Astrocyte of the spinal cord (primary cell): ENCODE measurements around the gene SMC6.

Source experiments
- DNase-seq: peaks from one replicate; pipeline ENCODE4 v3.0.0; 2011; ENCODE audit warnings: low read depth, low spot score
- H3K4me3 ChIP-seq: 2 replicates; pipeline ENCODE4 v1.5.1; 2011; ENCODE audit warnings: low read depth, mild to moderate bottlenecking, low read length, moderate library complexity
- CTCF ChIP-seq: IDR thresholded peaks from 2 replicates; pipeline ENCODE4 v1.5.1; 2012; ENCODE audit warnings: low read depth, mild to moderate bottlenecking, low read length, inconsistent platforms
- in situ Hi-C: cut with HindIII; loops from 2 replicates; pipeline ENCODE4 v1.10.0; 2017; ENCODE audit warnings: low sequenced_read_pairs

Gene SMC6

GRCh38 chr2:17757321-17757720 lies 3.7 kb upstream of the SMC6 start:
- H3K4me3 ChIP-seq: no peak overlapping the region
- TF ChIP-seq CTCF: no peak
- peak; percentile 41 for DNase-seq
- in situ Hi-C loops: no loop called here

- no peak for TF ChIP-seq CTCF
- H3K4me3 ChIP-seq: no peak overlapping the region
- DNase-seq: no peak
- in situ Hi-C loops: no loop called here
Measured at GRCh38 chr2:17756668-17757067, 3.1 kb upstream of the SMC6 start.

DNA sequence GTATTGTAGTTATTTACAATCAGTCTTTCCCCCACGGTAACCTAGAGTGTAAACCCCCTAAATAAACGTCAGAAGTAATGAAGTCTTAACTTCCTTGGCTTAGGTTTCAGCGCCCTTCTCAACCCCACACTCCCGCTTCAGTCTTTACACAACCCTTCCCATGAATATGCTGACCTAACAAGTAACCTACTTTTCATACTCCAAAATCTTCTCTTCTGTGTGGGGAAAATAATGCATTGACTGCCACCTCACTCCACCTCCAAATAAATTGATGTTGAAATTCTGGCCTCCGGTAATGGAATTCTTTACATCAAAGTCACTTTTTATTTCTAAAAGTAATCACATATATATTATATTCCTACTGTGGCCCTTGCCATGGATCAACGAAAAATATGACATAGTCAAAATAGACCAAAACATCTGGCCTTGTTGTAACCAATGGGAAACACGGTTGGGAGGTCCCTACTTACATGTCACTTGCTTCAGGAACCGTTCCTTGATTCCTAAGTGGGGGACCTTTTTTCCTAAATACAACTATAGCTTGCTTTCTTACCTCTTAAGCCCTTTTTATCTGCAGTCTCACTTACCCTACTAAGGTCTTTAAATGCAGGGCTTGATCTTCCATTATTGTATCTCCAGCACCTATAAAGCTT lies 1.3 kb upstream of the SMC6 start:
- TF ChIP-seq CTCF: no peak
- DNase-seq: no peak
- peak overlapping the region; percentile 91 for H3K4me3 ChIP-seq
- in situ Hi-C loops: no loop called here

DNA sequence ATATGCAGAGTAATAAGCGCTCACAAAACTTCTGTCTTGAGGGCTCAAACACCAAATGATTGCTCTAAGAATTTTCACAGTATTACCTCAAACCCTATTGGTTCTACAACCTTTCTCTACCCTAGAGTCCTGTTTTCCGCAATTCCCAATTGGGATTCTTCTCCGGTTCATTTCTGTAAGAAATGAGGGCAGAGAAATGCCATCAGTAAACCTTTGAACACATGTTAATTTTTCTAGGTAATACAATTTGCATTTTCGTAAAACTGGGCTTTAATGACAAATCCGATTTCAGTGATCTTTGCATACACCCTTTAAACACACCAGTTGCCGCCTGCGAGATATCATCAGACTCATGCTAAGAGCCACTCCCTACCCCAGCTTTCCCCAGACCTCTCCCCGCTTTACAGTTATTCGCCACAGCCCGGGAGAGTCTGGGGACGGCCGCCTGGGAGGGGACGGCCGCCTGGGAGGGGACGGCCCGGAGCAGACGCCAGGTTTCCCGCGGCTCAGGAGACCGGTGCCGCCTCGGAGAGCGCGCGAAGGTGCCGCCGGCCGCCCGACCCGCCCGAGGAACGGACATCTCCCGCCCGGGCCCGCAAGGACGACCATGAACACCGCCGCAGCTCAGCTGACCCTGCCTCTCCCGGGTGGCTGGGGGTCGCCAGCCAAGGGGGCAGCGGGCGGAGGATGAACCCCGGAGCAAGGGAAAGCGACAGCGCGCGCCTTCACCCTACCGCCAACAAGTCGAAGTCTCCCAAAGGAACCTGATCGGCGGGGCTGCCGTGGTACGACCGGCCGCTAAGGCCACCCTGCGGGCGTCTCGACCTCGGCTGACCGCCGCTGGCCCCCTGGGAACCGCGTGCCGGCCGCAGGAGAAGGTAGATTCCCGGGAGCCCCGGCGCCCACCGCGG lies 463 bp downstream of the SMC6 start:
- H3K4me3 ChIP-seq: peak overlapping the region; percentile 91
- peak; percentile 54 for DNase-seq
- in situ Hi-C loops: no loop called here
- no peak for TF ChIP-seq CTCF

DNA sequence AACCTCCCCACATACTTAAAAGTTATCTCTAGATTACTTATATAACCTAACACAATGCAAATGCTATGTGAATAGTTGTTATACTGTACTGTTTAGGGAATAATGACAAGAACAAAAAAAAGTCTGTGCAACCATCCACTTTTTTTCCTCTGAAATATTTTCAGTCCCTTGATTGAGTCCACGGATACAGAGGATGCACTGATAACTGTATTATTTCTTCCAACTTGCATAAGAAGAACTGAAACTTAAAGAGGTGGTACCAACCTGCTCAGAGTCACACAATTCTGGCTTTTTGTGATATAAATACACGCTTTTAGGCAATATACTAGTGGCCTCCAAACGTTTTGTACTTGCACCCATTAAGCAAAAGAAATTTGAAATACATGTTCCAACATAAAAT lies 1.4 kb downstream of the SMC6 start:
- no peak for DNase-seq
- in situ Hi-C loops: no loop called here
- peak overlapping the region; percentile 91 for H3K4me3 ChIP-seq
- TF ChIP-seq CTCF: no peak

DNA sequence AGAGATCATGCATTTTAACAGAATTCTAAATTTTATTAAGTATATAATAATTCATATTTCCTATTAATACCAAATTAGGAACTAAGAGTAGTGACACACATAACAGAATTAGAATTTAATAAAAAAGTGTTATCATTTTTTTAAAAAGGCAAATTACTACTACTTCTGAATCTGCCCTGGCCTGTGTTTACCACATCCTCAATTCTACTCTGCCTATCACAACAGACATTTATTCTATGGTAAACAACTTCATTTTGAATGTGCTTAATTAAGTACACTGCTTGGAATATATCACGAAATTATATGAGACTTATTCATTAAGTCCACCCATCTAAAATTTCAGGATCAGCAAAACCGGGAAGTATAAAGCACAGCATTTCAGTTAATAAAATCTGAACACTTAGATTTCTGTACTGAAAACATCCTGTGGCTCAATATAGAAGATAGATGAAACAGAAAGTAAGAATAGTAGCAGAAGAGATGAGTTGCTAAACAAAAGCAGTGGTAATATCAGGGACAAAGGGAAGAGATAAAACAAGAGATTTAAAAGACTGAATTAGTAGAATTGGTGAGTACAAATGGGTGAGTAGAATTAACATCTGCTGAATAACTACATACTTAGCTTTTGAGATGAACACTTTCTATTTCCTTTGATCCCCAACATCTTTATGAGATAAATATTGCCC lies 3.7 kb downstream of the SMC6 start:
- in situ Hi-C loops: no loop called here
- no peak for TF ChIP-seq CTCF
- H3K4me3 ChIP-seq: no peak overlapping the region
- DNase-seq: no peak
